Type B pancreatic cell (in vitro differentiated cells): ENCODE measurements around the gene DPCD. TPM values are rescaled to one million over a fixed set of nuclear protein-coding genes. Genes with fewer than 3 reads are reported as not detected.
A peak's percentile ranks its signal among the peaks of the same experiment; 100 is the strongest.

Experiments used
- DNase-seq: peaks from one replicate; pipeline ENCODE4 v3.0.0; 2021; ENCODE audit warnings: mixed read lengths; ENCODE audit not compliant: unreplicated experiment; ENCODE audit errors: extremely low spot score
- H3K27ac Mint-ChIP-seq: 2 replicates; pipeline ENCODE4 v1.8.0; 2021; ENCODE audit warnings: mild to moderate bottlenecking, mixed read lengths
- H3K27me3 Mint-ChIP-seq: 2 replicates; pipeline ENCODE4 v1.8.0; 2021; ENCODE audit warnings: mixed read lengths
- H3K36me3 Mint-ChIP-seq: 2 replicates; pipeline ENCODE4 v1.8.0; 2021; ENCODE audit warnings: mixed read lengths
- H3K4me1 Mint-ChIP-seq: one replicate; pipeline ENCODE4 v1.8.0; 2021; ENCODE audit warnings: mixed read lengths; ENCODE audit not compliant: unreplicated experiment
- H3K4me3 Mint-ChIP-seq: 2 replicates; pipeline ENCODE4 v1.8.0; 2021; ENCODE audit warnings: mild to moderate bottlenecking, mixed read lengths
- H3K9me3 Mint-ChIP-seq: 2 replicates; pipeline ENCODE4 v1.8.0; 2021; ENCODE audit warnings: mixed read lengths
- CTCF ChIP-seq: fragments of 200-600 bp; sonication (generic); conservative IDR thresholded peaks from 2 replicates; pipeline ENCODE4 v1.5.0; 2021; ENCODE audit warnings: antibody characterized with exemption, mild to moderate bottlenecking
- total RNA-seq: library from RNA; stranded (reverse); gene quantifications from 2 replicates; pipeline ENCODE4 v1.2.1, GENCODE V29; 2021; ENCODE audit warnings: low replicate concordance

The DPCD gene
- total RNA-seq, 1 donor from 2014 or later = 32.3 TPM

GRCh38 chr10:101569323-101569621, 18.8 kb upstream of the DPCD start:
- Mint-ChIP-seq H3K4me3 (peak overlapping the region; percentile 82), H3K9me3 (no peaks in the 10 kb centered on the region), H3K4me1 (peaks cover 8% of the 10 kb centered on the region), H3K27ac (peak overlapping the region; percentile 29), H3K36me3 (no peaks in the 10 kb centered on the region), H3K27me3 (peaks cover 71% of the 10 kb centered on the region)
- TF ChIP-seq CTCF = no peak
- no peak for DNase-seq

GRCh38 chr10:101569622-101570427, 18.3 kb upstream of the DPCD start:
- Mint-ChIP-seq H3K9me3 (no peaks in the 10 kb centered on the region), H3K27ac (peak overlapping the region; percentile 29), H3K4me3 (peak overlapping the region; percentile 82), H3K4me1 (peaks cover 8% of the 10 kb centered on the region), H3K27me3 (peaks cover 68% of the 10 kb centered on the region), H3K36me3 (no peaks in the 10 kb centered on the region)
- TF ChIP-seq CTCF = peak; percentile 97
- DNase-seq = peak; percentile 87

DNA sequence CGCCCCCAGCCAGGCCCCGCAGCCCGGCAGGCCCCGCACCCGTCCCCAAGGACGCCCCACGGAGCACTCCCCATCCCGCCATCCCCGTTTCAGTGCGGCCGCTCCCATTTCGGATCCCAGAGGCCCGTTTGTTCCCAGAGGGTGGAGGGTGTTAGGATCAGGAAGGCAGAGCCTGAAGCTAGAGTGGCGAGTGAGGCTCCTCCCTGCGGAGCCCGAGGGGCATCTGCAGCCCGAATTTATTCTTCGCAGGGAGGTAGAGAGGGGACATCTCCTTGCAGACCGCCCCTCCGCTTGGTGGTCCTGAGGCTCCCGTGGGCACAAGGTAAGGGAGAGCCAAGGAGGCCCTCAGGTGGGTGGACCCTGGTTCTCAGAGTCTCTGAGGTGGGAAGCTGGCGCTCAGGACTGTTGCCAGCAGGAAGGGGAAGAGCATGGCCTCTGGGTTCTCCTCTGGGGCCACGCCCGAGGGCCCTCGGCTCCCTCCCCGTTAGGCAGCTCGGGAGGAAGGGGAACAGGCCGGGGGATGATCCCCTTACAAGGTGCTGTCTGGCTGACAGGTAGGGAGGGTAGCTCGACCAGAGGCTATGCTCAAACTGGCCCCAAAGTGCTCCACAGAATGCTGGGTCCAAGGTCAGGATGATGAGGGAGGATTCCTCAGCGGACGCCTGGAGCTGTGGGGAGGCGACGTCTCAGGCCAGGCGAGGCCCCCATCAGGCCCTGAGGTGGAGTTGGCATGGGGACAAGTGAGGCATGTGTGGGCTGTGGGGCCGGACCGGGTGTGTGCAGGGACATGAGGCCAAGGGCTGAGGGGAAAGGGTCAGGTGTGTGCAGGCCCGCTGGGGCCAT, 17.5 kb upstream of the DPCD start:
- Mint-ChIP-seq H3K27me3 (peaks cover 60% of the 10 kb centered on the region), H3K9me3 (no peaks in the 10 kb centered on the region), H3K4me3 (peak overlapping the region; percentile 82), H3K4me1 (peaks cover 8% of the 10 kb centered on the region), H3K36me3 (no peaks in the 10 kb centered on the region), H3K27ac (no peak overlapping the region)
- TF ChIP-seq CTCF = no peak
- DNase-seq = no peak

- H3K9me3 Mint-ChIP-seq = no peaks in the 10 kb centered on the region
- H3K27ac Mint-ChIP-seq = no peak overlapping the region
Observed at GRCh38 chr10:101571271-101571925, 16.7 kb upstream of the DPCD start.

More at GRCh38 chr10:101571271-101571925, 16.7 kb upstream of the DPCD start:
- DNase-seq = no peak
- H3K4me3 Mint-ChIP-seq = peak overlapping the region; percentile 59
- no peak for TF ChIP-seq CTCF
- H3K27me3 Mint-ChIP-seq = peaks cover 53% of the 10 kb centered on the region
- no peaks in the 10 kb centered on the region for H3K36me3 Mint-ChIP-seq
- peaks cover 3% of the 10 kb centered on the region for H3K4me1 Mint-ChIP-seq
